ENCODE measurements around the gene CAMK1G.

Gene CAMK1G

GRCh38 chr1:209554761-209555611, 28.5 kb upstream of the CAMK1G start:
- no peak for DNase-seq (ENCODE audit: low spot score)
- Mint-ChIP-seq H3K27ac (no peak overlapping the region), H3K9me3 (no peaks in the 10 kb centered on the region), H3K36me3 (ENCODE audit: low read depth) (no peaks in the 10 kb centered on the region), H3K27me3 (ENCODE audit: low read depth) (peaks cover 11% of the 10 kb centered on the region), H3K4me3 (no peak overlapping the region), H3K4me1 (ENCODE audit: low read depth) (no peaks in the 10 kb centered on the region)

- Mint-ChIP-seq H3K36me3 (ENCODE audit: low read depth) (no peaks in the 10 kb centered on the region), H3K27ac (no peak overlapping the region), H3K9me3 (no peaks in the 10 kb centered on the region), H3K4me1 (ENCODE audit: low read depth) (no peaks in the 10 kb centered on the region), H3K27me3 (ENCODE audit: low read depth) (peaks cover 10% of the 10 kb centered on the region), H3K4me3 (no peak overlapping the region)
- DNase-seq (ENCODE audit: low spot score) = no peak
Observed at GRCh38 chr1:209556162-209556690, 27.3 kb upstream of the CAMK1G start.

GRCh38 chr1:209557221-209557620, 26.3 kb upstream of the CAMK1G start:
- Mint-ChIP-seq H3K36me3 (ENCODE audit: low read depth) (no peaks in the 10 kb centered on the region), H3K4me3 (no peak overlapping the region), H3K27ac (no peak overlapping the region), H3K9me3 (no peaks in the 10 kb centered on the region), H3K4me1 (ENCODE audit: low read depth) (no peaks in the 10 kb centered on the region), H3K27me3 (ENCODE audit: low read depth) (peaks cover 13% of the 10 kb centered on the region)
- no peak for DNase-seq (ENCODE audit: low spot score)

- DNase-seq (ENCODE audit: low spot score) = no peak
- no peaks in the 10 kb centered on the region for H3K9me3 Mint-ChIP-seq
- no peaks in the 10 kb centered on the region for H3K4me1 Mint-ChIP-seq (ENCODE audit: low read depth)
- no peak overlapping the region for H3K4me3 Mint-ChIP-seq
- H3K36me3 Mint-ChIP-seq (ENCODE audit: low read depth) = no peaks in the 10 kb centered on the region
- peaks cover 17% of the 10 kb centered on the region for H3K27me3 Mint-ChIP-seq (ENCODE audit: low read depth)
- H3K27ac Mint-ChIP-seq = no peak overlapping the region
Observed at GRCh38 chr1:209560529-209560928, 23.0 kb upstream of the CAMK1G start.

GRCh38 chr1:209560952-209561351, 22.6 kb upstream of the CAMK1G start:
- no peak overlapping the region for H3K27ac Mint-ChIP-seq
- H3K9me3 Mint-ChIP-seq = no peaks in the 10 kb centered on the region
- no peak overlapping the region for H3K4me3 Mint-ChIP-seq

GRCh38 chr1:209561532-209561931, 22.0 kb upstream of the CAMK1G start:
- Mint-ChIP-seq H3K27ac (no peak overlapping the region), H3K4me1 (ENCODE audit: low read depth) (no peaks in the 10 kb centered on the region), H3K4me3 (no peak overlapping the region), H3K27me3 (ENCODE audit: low read depth) (peaks cover 21% of the 10 kb centered on the region), H3K36me3 (ENCODE audit: low read depth) (no peaks in the 10 kb centered on the region), H3K9me3 (no peaks in the 10 kb centered on the region)
- DNase-seq (ENCODE audit: low spot score) = no peak

More at GRCh38 chr1:209560952-209561351, 22.6 kb upstream of the CAMK1G start:
- peaks cover 20% of the 10 kb centered on the region for H3K27me3 Mint-ChIP-seq (ENCODE audit: low read depth)
- no peak for DNase-seq (ENCODE audit: low spot score)
- no peaks in the 10 kb centered on the region for H3K4me1 Mint-ChIP-seq (ENCODE audit: low read depth)
- H3K36me3 Mint-ChIP-seq (ENCODE audit: low read depth) = no peaks in the 10 kb centered on the region

- Mint-ChIP-seq H3K9me3 (no peaks in the 10 kb centered on the region), H3K36me3 (ENCODE audit: low read depth) (no peaks in the 10 kb centered on the region), H3K27me3 (ENCODE audit: low read depth) (peaks cover 27% of the 10 kb centered on the region), H3K4me3 (no peak overlapping the region), H3K4me1 (ENCODE audit: low read depth) (peaks cover 4% of the 10 kb centered on the region), H3K27ac (no peak overlapping the region)
- DNase-seq (ENCODE audit: low spot score) = no peak
Observed at GRCh38 chr1:209564849-209565248, 18.7 kb upstream of the CAMK1G start.

GRCh38 chr1:209565759-209566678, 17.5 kb upstream of the CAMK1G start:
- Mint-ChIP-seq H3K9me3 (no peaks in the 10 kb centered on the region), H3K4me1 (ENCODE audit: low read depth) (peaks cover 6% of the 10 kb centered on the region), H3K4me3 (no peak overlapping the region), H3K27me3 (ENCODE audit: low read depth) (peaks cover 36% of the 10 kb centered on the region), H3K27ac (no peak overlapping the region), H3K36me3 (ENCODE audit: low read depth) (no peaks in the 10 kb centered on the region)
- peak; percentile 59 for DNase-seq (ENCODE audit: low spot score)

GRCh38 chr1:209567698-209568175, 15.8 kb upstream of the CAMK1G start:
- no peak for DNase-seq (ENCODE audit: low spot score)
- Mint-ChIP-seq H3K27ac (no peak overlapping the region), H3K36me3 (ENCODE audit: low read depth) (no peaks in the 10 kb centered on the region), H3K4me3 (no peak overlapping the region), H3K27me3 (ENCODE audit: low read depth) (peaks cover 40% of the 10 kb centered on the region), H3K9me3 (no peaks in the 10 kb centered on the region), H3K4me1 (ENCODE audit: low read depth) (peaks cover 6% of the 10 kb centered on the region)

GRCh38 chr1:209569455-209570207, 13.9 kb upstream of the CAMK1G start:
- H3K9me3 Mint-ChIP-seq = no peaks in the 10 kb centered on the region
- no peak overlapping the region for H3K27ac Mint-ChIP-seq
- peak; percentile 49 for DNase-seq (ENCODE audit: low spot score)
- no peaks in the 10 kb centered on the region for H3K36me3 Mint-ChIP-seq (ENCODE audit: low read depth)
- peaks cover 43% of the 10 kb centered on the region for H3K27me3 Mint-ChIP-seq (ENCODE audit: low read depth)
- H3K4me1 Mint-ChIP-seq (ENCODE audit: low read depth) = peaks cover 6% of the 10 kb centered on the region
- peak overlapping the region; percentile 13 for H3K4me3 Mint-ChIP-seq

GRCh38 chr1:209570743-209571142, 12.8 kb upstream of the CAMK1G start:
- H3K27ac Mint-ChIP-seq = no peak overlapping the region
- H3K36me3 Mint-ChIP-seq (ENCODE audit: low read depth) = no peaks in the 10 kb centered on the region
- H3K27me3 Mint-ChIP-seq (ENCODE audit: low read depth) = peaks cover 45% of the 10 kb centered on the region
- H3K9me3 Mint-ChIP-seq = no peaks in the 10 kb centered on the region
- peaks cover 6% of the 10 kb centered on the region for H3K4me1 Mint-ChIP-seq (ENCODE audit: low read depth)
- no peak overlapping the region for H3K4me3 Mint-ChIP-seq
- DNase-seq (ENCODE audit: low spot score) = no peak

GRCh38 chr1:209576392-209577197, 6.9 kb upstream of the CAMK1G start:
- Mint-ChIP-seq H3K27ac (no peak overlapping the region), H3K9me3 (no peaks in the 10 kb centered on the region), H3K4me3 (no peak overlapping the region), H3K27me3 (ENCODE audit: low read depth) (peaks cover 24% of the 10 kb centered on the region), H3K4me1 (ENCODE audit: low read depth) (no peaks in the 10 kb centered on the region), H3K36me3 (ENCODE audit: low read depth) (no peaks in the 10 kb centered on the region)
- DNase-seq (ENCODE audit: low spot score) = peak; percentile 55

- H3K36me3 Mint-ChIP-seq (ENCODE audit: low read depth) = no peaks in the 10 kb centered on the region
- H3K27me3 Mint-ChIP-seq (ENCODE audit: low read depth) = peaks cover 22% of the 10 kb centered on the region
- H3K27ac Mint-ChIP-seq = no peak overlapping the region
- DNase-seq (ENCODE audit: low spot score) = no peak
- H3K9me3 Mint-ChIP-seq = no peaks in the 10 kb centered on the region
- H3K4me1 Mint-ChIP-seq (ENCODE audit: low read depth) = no peaks in the 10 kb centered on the region
- no peak overlapping the region for H3K4me3 Mint-ChIP-seq
Observed at GRCh38 chr1:209577346-209577745, 6.2 kb upstream of the CAMK1G start.
